ENCODE results near the gene PDLIM5. TPM values are rescaled to one million over a fixed set of nuclear protein-coding genes. Genes with fewer than 3 reads are reported as not detected.

PDLIM5 gene
- total RNA-seq, 1 experiment from 2014 or later = 44.7 TPM

- no peak overlapping the region for H3K4me3 ChIP-seq (ENCODE audit: low read depth in 2 of 2, low read length in 2 of 2)
- POLR2A ChIA-PET = no interaction called here
- H3K9me3 ChIP-seq (ENCODE audit: control insufficient read depth, insufficient read depth, low read depth, low read length) = no peaks in the 10 kb centered on the region
- no peak for ATAC-seq
- in situ Hi-C loops (cut with HindIII; ENCODE audit: low pct_unique_long_range_greater_than_20kb, low sequenced_read_pairs) (no loop called here), intact Hi-C loops (cut with micrococcal nuclease; ENCODE audit: unreplicated experiment) (no loop called here)
- no peaks in the 10 kb centered on the region for H3K36me3 ChIP-seq (ENCODE audit: control insufficient read depth, insufficient read depth, low read length)
- DNase-seq (ENCODE audit: low read depth, low spot score) = no peak
- no peak overlapping the region for H3K27ac ChIP-seq (ENCODE audit: low read length)
- no peaks in the 10 kb centered on the region; the same call in 1 of the 2 replicates for H3K4me1 ChIP-seq (ENCODE audit: control insufficient read depth, insufficient read depth, low read length)
- no TSS peak for BruUV-seq (replicated peaks)
- no peaks in the 10 kb centered on the region for H3K27me3 ChIP-seq (ENCODE audit: control insufficient read depth, insufficient read depth, low read length)
- TF ChIP-seq, protein P1, sequence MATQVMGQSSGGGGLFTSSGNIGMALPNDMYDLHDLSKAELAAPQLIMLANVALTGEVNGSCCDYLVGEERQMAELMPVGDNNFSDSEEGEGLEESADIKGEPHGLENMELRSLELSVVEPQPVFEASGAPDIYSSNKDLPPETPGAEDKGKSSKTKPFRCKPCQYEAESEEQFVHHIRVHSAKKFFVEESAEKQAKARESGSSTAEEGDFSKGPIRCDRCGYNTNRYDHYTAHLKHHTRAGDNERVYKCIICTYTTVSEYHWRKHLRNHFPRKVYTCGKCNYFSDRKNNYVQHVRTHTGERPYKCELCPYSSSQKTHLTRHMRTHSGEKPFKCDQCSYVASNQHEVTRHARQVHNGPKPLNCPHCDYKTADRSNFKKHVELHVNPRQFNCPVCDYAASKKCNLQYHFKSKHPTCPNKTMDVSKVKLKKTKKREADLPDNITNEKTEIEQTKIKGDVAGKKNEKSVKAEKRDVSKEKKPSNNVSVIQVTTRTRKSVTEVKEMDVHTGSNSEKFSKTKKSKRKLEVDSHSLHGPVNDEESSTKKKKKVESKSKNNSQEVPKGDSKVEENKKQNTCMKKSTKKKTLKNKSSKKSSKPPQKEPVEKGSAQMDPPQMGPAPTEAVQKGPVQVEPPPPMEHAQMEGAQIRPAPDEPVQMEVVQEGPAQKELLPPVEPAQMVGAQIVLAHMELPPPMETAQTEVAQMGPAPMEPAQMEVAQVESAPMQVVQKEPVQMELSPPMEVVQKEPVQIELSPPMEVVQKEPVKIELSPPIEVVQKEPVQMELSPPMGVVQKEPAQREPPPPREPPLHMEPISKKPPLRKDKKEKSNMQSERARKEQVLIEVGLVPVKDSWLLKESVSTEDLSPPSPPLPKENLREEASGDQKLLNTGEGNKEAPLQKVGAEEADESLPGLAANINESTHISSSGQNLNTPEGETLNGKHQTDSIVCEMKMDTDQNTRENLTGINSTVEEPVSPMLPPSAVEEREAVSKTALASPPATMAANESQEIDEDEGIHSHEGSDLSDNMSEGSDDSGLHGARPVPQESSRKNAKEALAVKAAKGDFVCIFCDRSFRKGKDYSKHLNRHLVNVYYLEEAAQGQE (IDR thresholded peaks at IDR 0.05; ENCODE audit: insufficient read depth in 1 of 2, low read depth in 2 of 2, low read length in 1 of 2) = no peak
- TF ChIP-seq POLR2AphosphoS5 (IDR thresholded peaks at IDR 0.05; ENCODE audit: low read depth, low read length) (no peak), TCF7L2 (IDR thresholded peaks at IDR 0.05; ENCODE audit: low read depth, low read length) (no peak), SIN3A (IDR thresholded peaks at IDR 0.05; ENCODE audit: borderline replicate concordance, insufficient read depth, low read depth, low read length) (no peak)
- TF ChIP-seq, protein P2, sequence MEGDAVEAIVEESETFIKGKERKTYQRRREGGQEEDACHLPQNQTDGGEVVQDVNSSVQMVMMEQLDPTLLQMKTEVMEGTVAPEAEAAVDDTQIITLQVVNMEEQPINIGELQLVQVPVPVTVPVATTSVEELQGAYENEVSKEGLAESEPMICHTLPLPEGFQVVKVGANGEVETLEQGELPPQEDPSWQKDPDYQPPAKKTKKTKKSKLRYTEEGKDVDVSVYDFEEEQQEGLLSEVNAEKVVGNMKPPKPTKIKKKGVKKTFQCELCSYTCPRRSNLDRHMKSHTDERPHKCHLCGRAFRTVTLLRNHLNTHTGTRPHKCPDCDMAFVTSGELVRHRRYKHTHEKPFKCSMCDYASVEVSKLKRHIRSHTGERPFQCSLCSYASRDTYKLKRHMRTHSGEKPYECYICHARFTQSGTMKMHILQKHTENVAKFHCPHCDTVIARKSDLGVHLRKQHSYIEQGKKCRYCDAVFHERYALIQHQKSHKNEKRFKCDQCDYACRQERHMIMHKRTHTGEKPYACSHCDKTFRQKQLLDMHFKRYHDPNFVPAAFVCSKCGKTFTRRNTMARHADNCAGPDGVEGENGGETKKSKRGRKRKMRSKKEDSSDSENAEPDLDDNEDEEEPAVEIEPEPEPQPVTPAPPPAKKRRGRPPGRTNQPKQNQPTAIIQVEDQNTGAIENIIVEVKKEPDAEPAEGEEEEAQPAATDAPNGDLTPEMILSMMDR (IDR thresholded peaks at IDR 0.05) = no peak
- CTCF ChIA-PET = interaction anchor here (0.6 kb wide), 1 partner anchor 141 kb away, joined by 3 read pairs; no protein-coding TSS in a partner anchor
Observed at GRCh38 chr4:94536049-94536448, 84.3 kb downstream of the PDLIM5 start.

DNA sequence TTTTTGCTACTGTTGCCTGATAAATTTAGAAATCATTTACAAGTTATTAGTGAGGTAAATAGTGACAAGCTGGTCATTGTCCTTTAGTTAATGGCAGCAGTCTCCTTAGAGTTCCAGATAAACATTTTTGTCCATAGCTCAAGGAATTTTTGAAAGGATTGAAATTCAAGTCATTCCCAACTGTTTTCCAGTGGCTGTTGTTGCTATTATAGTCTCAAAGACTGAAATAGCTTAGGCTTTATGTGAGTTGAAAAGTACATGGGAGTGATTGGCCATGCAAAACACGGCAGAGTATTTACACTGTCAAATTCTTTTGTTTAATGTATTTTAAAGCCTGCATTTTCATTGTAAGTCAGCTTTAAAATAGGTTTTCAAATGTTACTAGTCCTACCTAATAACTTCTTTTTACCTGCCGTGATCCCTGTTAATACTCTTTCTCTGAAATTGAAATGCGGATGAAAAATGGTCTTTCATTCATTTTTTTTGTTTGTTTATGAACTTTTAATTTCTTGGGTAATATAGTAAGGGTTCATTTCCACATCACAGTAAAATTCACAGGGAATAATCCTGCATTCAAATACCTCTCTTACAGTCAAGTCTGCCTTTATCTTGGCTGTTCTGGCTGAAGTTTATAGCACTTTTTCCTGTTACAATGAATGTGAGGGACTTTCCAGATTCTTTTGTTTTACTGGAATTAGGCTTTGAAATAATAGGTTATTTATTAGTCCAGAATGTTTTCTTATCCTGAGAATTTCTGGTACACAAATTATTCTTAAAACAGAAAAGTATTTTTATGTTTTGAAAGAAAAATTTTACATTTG is 85.1 kb downstream of the PDLIM5 start:
- in situ Hi-C loops (cut with HindIII; ENCODE audit: low pct_unique_long_range_greater_than_20kb, low sequenced_read_pairs) (no loop called here), intact Hi-C loops (cut with micrococcal nuclease; ENCODE audit: unreplicated experiment) (no loop called here)
- CTCF ChIA-PET = interaction anchor here (0.6 kb wide), 1 partner anchor 140 kb away, joined by 3 read pairs; no protein-coding TSS in a partner anchor
- Histone ChIP-seq H3K9me3 (ENCODE audit: control insufficient read depth, insufficient read depth, low read depth, low read length) (no peaks in the 10 kb centered on the region), H3K27ac (ENCODE audit: low read length) (no peak overlapping the region), H3K36me3 (ENCODE audit: control insufficient read depth, insufficient read depth, low read length) (no peaks in the 10 kb centered on the region), H3K4me1 (ENCODE audit: control insufficient read depth, insufficient read depth, low read length) (no peaks in the 10 kb centered on the region; the same call in 1 of the 2 replicates), H3K27me3 (ENCODE audit: control insufficient read depth, insufficient read depth, low read length) (no peaks in the 10 kb centered on the region), H3K4me3 (ENCODE audit: low read depth in 2 of 2, low read length in 2 of 2) (no peak overlapping the region)
- no TSS peak for BruUV-seq (replicated peaks)
- TF ChIP-seq, protein P1 (IDR thresholded peaks at IDR 0.05; ENCODE audit: insufficient read depth in 1 of 2, low read depth in 2 of 2, low read length in 1 of 2) = no peak
- TF ChIP-seq TCF7L2 (IDR thresholded peaks at IDR 0.05; ENCODE audit: low read depth, low read length) = no peak
- no peak for TF ChIP-seq SIN3A (IDR thresholded peaks at IDR 0.05; ENCODE audit: borderline replicate concordance, insufficient read depth, low read depth, low read length)
- no peak for TF ChIP-seq POLR2AphosphoS5 (IDR thresholded peaks at IDR 0.05; ENCODE audit: low read depth, low read length)
- TF ChIP-seq, protein P2 (IDR thresholded peaks at IDR 0.05) = no peak
- POLR2A ChIA-PET = no interaction called here
- DNase-seq (ENCODE audit: low read depth, low spot score) = no peak
- no peak for ATAC-seq
